Putamen (tissue), 1 donor: ENCODE measurements around the gene ITGAL.
"Not testable (repeated sequence)": the region's sequence is repeated elsewhere in the genome, so short reads cannot be mapped to it uniquely, and the experiment has no call there.

Experiments used
- DNase-seq: peaks from one replicate; pipeline ENCODE4 v3.0.0-alpha.2; 2016; ENCODE audit warnings: low spot score

Gene ITGAL

DNA sequence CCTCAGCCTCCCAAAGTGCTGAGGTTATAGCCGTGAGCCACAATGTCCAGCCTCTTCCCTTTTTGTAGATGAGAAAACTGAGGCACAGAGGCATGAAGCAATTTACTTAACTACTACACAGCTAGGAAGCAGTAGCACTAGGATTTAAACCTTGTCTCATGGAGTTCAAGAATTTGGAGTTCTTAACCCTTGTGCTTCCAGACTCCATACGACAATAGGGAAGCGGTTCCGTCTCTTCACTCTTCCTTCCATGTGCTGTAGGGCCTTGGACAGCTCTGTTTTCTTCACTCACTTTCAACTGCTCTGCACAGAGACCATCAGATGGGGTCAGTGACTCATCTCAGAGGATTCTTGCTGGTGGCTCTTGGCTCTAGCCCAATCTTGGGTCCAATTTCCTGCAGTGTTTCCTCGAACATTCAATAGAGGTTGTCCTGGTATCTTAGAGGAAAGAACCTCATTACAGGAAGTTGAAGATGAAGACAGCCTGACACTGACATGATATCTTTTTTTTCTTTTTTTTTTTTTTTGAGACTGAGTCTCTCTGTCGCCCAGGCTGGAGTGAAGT lies 19.3 kb downstream of the ITGAL start:
- no peak for DNase-seq

DNA sequence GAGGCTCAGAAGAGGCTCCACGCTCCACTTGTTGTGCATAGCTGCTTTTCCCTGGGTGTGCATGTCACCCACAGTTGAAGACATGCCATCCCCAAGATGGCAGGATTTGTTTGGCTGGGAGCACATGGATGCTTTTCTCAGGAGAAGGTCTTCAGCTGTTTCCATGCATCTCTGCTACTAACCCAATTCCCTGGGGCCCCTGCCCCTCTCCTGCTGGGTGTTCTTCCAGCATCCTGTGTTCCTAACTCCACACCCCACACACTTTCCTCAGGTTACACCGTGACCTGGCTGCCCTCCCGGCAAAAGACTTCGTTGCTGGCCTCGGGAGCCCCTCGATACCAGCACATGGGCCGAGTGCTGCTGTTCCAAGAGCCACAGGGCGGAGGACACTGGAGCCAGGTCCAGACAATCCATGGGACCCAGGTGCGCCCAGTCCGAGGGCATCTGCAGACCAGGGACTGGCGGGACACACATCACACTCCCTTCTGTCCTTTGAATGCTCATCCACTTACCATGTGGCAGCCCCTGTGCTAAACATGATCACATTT lies 21.5 kb downstream of the ITGAL start:
- no peak for DNase-seq

DNA sequence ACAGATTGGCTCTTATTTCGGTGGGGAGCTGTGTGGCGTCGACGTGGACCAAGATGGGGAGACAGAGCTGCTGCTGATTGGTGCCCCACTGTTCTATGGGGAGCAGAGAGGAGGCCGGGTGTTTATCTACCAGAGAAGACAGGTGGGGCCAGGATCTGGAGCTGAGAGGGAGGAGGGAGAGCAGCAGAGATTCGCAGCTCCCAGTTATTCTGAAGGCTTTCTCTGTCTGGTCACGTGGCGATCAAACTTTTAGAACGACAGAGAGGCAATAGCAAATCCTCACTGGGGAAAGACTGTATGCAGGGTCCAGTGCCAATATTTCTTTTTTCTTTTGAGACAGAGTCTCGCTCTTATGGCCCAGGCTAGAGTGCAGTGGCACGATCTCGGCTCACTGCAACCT lies 22.2 kb downstream of the ITGAL start:
- no peak for DNase-seq

DNA sequence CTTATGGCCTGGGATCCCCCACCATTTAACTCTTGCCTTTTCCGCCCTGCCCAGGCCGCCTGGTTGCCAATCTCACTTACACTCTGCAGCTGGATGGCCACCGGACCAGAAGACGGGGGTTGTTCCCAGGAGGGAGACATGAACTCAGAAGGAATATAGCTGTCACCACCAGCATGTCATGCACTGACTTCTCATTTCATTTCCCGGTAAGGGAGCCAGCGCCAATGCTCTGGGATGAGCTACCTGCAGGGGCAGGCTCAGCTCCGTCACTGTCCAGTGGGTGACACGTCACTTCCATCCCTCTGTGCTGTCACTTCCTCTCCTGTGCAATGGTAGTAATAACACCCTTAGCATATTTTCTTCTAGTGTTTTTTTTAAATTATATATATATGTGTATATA lies 26.7 kb downstream of the ITGAL start:
- DNase-seq: no peak

DNA sequence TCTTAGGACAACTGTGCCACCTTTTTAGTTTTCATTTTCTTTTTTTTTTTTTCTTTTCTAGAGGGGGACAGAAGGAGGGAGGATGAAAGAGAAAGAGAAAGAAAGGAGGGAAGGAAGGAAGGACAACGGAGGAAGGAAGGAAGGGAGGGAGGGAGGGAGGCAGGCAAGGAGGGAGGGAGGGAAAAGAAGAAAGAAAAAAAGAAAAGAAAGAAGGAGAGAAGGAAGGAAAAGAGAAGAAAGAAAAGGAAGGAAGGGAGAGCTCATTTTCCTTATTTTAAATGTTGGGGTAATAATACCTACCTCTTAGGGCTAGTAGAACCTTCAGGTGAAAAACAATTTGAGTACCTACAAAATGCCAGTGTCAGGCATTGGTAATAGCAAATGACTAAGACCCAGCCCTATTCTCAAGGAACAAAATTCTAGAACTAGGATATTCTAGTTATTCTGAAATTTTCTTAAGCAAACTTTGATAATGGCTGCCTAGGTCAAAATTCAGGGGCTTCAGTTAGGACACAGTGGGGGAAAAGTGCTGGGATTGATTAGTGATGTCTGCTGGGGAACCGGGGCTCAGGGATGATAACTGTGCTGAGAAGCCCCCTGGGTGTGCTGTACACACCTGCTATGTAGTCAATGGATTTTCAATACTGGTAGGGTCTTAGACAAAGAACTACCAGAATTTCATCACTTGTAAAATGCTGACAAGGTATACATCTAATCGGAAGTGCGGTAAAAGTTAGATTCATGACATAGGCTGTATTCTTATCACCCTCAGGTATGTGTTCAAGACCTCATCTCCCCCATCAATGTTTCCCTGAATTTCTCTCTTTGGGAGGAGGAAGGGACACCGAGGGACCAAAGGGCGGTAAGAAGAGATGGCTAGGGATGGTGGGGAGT lies 31.1 kb downstream of the ITGAL start:
- DNase-seq: no peak

DNA sequence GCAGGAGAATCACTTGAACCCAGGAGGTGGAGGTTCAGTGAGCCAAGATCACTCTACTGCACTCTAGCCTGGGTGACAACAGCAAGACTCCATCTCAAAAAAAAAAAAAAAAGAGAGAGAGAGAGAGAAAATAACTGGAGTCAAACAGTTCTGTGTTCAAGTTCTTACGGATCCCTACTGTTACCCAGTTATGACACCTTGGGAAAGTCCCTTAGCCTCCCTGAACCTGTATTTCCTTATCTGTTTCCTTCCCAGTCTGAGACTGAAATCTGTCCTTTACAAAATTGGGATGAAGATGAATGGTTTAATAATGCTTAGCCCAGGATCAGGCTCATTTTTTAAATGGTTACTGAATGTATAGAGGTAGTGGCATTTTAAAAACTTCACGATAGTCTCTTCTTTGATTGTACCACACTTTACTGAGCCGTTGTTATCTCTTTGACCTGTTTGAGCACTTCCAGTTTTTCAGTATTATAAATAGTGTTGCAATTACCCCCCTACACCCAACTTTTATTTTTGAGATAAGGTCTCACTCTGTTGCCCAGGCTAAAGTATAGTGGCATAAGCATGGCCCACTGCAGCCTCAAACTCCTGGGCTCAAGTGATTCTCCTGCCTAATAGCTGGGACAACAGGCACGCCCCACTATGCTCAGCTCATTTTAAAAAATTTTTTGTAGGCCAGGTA lies 36.7 kb downstream of the ITGAL start:
- DNase-seq: no peak

DNA sequence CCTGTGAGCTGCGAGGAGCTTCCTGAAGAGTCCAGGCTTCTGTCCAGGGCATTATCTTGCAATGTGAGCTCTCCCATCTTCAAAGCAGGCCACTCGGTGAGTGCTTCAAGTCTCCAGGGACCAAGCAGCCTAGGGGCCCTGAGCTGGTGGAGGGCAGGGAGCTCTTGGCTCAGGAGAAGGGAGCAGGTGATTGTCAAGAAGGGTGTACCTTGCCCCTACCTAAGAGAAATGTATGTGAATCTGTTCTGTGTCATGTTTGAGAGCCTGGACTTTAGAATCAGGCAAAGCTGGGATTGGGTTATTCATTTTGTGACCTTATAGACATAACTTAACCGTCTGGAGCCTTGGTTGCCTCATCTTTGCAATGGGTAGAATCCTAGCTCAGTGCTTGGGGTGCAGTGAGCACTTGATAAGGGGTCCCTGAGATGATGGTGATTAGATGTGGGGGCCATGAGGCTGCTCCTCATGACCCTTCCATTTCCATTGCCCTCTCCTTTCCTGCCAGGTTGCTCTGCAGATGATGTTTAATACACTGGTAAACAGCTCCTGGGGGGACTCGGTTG lies 37.9 kb downstream of the ITGAL start:
- DNase-seq: no peak

DNA sequence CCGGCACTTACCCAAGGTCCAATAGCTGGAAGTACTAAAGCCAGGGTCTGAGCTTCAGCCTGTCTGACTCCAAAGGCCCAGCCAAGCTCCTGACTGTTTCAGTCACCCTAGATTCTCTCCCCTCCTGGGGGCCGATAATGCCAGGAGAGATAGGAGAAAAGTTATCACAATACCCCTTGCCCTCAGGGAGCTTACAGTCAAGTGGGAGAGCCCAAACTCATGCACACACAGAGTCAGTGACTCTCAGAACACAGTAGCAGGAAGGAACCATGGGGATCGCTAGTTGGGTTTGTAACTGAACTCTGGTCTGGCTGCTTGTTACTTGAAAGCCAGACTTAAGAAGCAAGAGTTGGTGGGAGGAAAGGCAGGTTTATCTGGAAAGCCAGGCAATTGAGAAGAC lies 39.0 kb downstream of the ITGAL start:
- no peak for DNase-seq

DNA sequence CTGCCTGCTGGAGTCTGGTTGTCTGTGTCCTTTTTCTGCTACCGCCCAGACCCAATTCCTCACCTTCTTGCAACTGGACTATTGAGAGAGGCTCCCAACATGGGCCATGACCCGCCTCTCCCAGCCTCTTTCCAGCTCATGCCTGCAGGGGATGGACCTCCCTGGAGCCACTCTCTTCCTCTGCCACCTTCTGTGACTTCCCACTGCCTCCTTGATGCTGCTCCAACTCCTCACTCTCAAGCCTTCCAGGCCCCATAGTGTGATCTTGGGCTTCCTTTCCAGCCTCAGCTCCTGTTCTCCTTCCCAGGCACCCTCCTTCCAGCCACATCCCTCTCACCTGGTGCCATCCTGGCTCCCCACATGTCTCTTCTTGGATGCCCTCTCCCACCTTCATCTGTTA lies 42.7 kb downstream of the ITGAL start:
- DNase-seq: no peak

DNA sequence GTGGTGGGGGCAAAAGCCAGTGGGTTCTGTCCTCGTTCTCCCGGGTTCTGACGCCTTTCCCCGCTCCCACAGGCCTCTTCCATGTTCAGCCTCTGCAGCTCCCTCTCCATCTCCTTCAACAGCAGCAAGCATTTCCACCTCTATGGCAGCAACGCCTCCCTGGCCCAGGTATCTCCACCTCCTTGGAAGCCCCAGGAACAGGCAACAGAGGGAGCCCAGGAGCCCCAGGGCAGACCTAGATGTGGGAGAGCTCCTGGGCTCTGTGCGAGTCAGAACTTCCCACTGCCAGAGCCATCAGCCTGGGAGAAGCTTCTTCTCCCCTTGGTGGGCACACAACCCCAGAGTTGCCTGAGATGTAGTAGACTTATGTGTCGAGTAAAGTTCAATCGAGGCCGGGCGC lies 46.0 kb downstream of the ITGAL start:
- DNase-seq: no peak

DNA sequence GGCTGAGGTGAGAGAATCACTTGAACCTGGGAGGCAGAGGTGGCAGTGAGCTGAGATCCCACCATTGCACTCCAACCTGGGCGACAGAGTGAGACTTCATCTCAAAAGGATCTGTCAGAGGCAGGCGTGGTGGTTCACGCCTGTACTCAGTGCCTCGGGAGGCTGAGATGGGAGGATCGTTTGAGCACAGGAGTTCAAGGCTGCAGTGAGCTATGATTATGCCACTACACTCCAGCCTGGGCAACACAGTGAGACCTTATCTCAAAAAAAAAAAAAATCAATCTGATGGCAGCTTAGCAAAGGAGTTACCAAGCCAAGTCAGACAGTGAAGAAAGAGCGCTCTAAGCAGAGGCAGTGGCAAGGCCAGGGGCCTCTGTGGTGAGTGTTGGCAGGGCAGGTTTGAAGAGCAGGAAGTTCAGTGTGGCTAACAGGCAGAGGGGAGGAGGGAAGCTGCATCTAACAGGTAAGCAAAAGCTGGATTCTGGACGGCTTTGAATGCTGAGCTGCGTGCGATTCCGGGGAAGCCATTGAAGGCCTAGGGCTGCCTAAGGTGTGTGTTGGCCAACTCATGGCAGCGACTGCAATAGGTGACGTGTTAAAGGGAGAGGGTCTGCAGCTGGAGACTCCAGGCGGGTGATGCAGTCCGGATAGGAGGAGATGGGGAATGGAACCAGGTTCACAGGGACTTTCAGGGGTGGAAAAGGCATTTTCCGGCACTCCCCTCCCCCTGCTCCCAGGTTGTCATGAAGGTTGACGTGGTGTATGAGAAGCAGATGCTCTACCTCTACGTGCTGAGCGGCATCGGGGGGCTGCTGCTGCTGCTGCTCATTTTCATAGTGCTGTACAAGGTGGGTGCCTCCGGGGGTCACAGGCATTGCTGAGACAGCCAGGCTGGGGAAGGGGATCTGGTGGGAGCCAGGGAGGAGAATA lies 46.8 kb downstream of the ITGAL start:
- DNase-seq: no peak

DNA sequence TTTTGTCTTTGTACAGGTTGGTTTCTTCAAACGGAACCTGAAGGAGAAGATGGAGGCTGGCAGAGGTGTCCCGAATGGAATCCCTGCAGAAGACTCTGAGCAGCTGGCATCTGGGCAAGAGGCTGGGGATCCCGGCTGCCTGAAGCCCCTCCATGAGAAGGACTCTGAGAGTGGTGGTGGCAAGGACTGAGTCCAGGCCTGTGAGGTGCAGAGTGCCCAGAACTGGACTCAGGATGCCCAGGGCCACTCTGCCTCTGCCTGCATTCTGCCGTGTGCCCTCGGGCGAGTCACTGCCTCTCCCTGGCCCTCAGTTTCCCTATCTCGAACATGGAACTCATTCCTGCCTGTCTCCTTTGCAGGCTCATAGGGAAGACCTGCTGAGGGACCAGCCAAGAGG lies 48.9 kb downstream of the ITGAL start:
- no peak for DNase-seq

DNA sequence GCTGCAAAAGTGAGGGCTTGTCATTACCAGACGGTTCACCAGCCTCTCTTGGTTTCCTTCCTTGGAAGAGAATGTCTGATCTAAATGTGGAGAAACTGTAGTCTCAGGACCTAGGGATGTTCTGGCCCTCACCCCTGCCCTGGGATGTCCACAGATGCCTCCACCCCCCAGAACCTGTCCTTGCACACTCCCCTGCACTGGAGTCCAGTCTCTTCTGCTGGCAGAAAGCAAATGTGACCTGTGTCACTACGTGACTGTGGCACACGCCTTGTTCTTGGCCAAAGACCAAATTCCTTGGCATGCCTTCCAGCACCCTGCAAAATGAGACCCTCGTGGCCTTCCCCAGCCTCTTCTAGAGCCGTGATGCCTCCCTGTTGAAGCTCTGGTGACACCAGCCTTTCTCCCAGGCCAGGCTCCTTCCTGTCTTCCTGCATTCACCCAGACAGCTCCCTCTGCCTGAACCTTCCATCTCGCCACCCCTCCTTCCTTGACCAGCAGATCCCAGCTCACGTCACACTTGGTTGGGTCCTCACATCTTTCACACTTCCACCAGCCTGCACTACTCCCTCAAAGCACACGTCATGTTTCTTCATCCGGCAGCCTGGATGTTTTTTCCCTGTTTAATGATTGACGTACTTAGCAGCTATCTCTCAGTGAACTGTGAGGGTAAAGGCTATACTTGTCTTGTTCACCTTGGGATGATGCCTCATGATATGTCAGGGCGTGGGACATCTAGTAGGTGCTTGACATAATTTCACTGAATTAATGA lies 49.5 kb downstream of the ITGAL start:
- DNase-seq: no peak

DNA sequence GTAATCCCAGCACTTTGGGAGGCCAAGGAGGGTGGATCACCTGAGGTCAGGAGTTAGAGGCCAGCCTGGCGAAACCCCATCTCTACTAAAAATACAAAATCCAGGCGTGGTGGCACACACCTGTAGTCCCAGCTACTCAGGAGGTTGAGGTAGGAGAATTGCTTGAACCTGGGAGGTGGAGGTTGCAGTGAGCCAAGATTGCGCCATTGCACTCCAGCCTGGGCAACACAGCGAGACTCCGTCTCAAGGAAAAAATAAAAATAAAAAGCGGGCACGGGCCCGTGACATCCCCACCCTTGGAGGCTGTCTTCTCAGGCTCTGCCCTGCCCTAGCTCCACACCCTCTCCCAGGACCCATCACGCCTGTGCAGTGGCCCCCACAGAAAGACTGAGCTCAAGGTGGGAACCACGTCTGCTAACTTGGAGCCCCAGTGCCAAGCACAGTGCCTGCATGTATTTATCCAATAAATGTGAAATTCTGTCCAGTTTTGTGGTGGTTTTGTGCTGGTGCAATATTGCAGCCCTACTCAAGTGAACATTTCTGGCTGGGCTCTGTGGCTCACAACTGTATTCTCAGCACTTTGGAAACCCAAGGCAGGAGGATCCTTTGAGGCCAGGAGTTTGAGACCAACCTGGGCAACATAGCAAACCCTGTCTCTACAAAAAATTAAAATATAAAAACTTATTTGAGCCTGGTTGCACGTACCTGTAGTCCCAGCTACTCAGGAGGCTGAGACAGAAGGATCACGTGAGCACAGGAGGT lies 50.3 kb downstream of the ITGAL start:
- DNase-seq: not testable (repeated sequence)

DNA sequence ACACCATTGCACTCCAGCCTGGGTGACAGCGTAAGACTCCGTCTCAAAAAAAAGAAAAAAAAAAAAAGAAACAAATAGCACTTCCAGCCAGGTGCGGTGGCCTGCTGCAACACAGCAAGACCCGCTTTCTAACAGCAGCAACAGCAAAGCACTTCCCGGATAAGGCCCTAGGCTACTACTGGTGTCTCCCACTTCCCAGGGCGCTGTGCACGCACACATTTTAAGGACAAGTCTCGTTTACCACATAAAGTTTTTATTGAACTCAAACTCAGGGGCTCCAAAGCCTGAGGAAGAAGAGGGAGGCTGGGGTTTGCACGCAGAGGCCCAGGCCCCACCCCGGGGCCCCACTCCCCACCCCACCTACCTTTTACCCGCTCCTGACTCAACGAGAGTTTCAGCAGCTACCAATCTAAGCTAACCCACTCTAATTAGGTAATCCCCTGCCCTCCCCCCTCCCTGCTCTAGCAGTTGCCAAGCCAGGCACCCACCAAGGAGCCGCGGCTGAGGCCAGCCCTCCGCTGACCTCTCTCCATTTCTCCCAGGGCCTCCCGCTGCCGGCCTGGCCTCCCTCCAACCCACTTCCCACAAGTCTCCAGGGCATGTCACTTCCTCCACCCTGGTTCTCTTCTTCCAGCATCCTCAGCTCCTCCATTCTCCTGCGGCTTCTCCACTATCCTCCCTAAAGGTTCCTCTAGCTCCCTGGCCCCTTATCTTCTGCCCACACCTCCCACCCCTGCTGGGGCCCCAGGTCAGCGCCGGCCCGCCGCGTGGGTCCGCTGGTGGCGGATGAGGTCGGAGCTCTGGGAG lies 51.4 kb downstream of the ITGAL start:
- DNase-seq: no peak

DNA sequence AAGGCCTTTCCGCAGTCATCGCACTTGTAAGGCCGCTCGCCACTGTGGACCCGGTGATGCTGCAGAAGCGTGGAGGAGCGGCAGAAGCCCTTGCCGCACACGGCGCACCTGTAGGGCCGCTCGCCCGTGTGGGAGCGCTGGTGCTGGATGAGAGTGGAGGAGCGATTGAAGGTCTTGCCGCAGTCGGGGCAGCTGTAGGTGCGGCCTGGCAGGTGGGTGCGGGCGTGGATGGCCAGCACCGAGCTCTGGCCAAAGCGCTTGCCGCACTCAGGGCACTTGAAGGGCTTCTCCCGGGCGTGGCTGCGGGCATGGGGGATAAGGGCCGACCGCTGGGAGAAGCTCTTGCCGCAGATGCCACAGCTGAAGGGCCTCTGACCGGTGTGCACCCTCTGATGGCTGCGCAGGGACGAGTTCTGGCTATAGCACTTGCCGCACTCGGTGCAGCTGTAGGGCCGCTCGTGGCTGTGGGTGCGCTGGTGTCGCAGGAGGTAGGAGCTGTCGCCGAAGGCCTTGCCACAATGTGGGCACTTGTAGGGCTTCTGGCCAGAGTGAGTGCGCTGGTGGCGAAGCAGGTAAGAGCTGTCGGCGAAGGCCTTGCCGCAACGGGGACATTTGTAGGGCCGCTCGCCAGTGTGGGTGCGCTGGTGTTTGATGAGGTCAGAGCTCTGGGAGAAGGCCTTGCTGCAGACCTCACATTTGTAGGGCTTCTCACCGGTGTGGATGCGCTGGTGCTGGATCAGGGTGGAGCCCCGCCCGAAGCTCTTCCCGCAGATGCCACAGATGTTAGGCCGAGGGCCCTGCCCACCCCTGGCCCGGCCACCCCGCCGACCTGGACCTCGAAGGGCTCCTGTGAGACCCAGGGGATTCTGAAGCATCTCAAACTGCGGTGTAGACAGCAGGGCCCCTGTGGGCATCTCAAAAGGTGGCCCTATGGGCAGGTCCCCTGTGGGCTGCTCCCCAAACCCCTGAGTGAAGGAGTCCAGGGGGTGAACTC lies 52.3 kb downstream of the ITGAL start:
- DNase-seq: no peak

DNA sequence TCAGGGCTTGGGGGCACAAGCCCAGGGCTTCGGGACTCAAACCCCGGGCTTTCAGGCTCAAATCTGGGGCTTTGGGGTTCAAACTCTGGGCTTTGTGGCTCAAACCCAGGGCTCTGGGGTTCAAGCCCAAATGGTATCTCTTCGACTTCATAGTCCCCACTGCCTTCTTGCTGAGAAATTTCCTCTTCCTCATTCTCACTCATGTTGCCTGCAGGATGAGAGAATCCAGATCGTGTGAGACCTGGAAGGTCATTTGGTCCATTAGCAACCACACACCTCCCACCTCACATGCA lies 53.2 kb downstream of the ITGAL start:
- DNase-seq: no peak
